Ureter (tissue), 1 donor: ENCODE data around the gene NACC1. TPM values are rescaled to one million over a fixed set of nuclear protein-coding genes. Genes with fewer than 3 reads are reported as not detected.

Source experiments
- DNase-seq: peaks from one replicate; pipeline ENCODE4 v3.0.0-alpha.2; 2020; ENCODE audit warnings: low spot score
- total RNA-seq: library from RNA; stranded (reverse); gene quantifications from one replicate; pipeline ENCODE4 v1.2.4, GENCODE V29; 2023
- donor health status: DM: yes; HTN: yes; CAD: no.

Gene NACC1
- total RNA-seq, 1 donor from 2014 or later, result 57.0 TPM

DNA sequence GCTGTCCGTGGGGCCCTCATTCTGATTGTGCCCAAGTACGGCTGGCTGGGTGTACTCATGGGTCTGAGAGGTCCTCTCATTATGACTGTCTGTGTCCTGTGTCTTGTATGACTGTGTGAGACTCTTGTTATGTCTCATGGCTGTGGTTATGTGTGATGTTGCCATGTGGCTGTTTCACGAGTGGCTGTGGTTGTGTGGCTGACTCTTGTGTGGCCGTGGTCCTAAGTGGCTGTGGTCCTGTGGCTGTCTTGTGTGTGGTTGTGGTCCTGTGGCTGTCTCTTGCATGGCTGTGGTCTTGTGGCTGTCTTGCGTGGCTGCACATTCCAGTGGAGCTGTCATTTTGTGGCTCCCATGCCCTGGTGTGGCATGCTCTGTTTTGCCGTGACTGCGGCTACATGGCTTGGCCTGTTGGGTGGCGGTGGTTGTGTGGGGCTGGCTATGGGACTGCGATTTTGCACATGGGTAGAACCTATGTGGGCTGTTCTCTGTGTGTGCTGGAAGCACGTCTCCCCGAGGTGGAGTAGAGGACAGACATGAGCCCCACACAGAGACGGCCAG lies 18.0 kb upstream of the NACC1 start:
- no peak for DNase-seq

DNA sequence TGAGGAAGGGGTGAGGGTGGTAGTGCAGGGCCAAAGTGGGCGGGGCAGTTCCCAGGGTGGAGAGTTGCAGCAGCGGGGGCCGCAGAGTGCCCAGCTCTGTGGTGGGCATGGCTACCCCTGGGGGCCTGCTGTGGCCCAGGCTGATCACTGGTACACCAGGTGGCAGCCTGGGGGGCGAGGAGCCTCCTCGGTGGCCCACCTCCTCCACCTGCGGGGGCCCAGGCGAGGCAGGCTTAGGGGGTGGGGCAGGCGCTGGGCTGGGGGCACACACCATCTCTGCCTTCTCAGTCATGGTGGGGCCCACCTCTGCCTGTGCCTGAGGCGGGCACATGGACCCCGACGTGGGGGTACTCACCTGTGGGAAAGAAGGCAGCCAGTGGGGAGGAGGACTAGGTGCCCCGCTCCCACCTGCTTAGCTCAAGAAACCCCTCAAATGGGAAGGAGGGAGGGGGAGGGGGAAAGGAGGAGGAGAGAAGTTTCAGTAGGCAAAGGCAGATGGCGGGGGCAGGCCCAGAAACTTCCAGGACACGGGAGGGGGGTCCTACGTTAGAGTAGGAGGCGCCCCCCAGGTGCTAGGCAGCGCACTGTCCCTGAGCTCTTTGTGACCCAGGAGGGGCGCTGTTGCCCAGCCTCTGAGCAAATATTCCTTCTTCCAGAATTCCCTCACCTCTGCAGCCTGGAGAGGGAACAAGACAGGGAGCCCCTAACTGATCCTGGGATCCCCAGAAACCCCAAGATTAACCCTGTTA lies 17.0 kb upstream of the NACC1 start:
- no peak for DNase-seq

DNA sequence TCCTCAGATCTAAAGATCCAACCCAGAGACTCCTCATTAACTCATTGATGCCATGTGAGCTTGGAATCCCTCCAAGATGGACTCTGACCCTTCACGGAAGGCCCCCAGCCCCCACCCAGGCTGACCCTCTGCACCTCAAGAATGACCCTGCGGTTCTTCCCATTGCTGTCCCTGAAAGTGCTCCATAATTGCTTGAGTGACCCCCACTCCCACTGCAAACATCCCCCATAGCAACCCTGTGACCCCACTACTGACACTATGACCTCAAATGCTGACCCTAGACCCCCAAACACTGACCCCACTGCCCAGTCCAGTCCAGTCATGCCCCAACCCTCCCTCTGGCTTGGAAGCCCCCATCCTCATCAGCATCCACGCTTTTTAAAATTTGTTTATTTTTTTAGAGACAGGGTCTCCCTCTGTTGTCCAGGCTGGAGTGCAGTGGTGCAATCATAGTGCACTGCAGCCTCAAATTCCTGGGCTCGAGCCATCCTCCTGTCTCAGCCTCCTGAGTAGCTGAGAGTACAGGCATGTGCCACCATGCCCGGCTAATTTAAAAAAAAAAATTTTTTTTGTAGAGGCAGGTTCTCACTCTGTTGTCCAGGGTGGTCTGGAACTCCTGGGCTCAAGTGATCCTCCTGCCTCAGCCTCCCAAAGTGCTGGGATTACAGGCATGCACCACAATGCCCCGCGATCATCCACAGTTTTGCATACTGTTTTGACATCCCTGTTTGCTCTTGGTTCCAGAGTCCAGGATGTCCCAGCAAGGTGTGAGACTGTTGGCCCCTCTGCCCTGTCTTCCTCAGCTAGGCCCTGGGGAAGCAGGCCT lies 16.3 kb upstream of the NACC1 start:
- DNase-seq, result no peak

DNA sequence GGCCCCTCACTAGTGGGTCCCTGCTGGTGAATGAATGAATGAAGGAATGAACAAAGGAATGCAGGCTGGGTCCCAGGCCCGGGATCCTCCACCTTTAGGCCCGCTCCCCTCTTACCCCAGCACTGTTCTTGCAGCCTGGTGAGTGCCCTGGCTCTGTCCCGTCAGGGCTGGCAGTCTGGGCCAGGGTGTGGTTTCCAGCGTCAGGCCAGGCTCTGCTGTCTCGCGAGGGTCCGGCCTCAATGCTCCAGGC lies 15.7 kb upstream of the NACC1 start:
- no peak for DNase-seq

DNA sequence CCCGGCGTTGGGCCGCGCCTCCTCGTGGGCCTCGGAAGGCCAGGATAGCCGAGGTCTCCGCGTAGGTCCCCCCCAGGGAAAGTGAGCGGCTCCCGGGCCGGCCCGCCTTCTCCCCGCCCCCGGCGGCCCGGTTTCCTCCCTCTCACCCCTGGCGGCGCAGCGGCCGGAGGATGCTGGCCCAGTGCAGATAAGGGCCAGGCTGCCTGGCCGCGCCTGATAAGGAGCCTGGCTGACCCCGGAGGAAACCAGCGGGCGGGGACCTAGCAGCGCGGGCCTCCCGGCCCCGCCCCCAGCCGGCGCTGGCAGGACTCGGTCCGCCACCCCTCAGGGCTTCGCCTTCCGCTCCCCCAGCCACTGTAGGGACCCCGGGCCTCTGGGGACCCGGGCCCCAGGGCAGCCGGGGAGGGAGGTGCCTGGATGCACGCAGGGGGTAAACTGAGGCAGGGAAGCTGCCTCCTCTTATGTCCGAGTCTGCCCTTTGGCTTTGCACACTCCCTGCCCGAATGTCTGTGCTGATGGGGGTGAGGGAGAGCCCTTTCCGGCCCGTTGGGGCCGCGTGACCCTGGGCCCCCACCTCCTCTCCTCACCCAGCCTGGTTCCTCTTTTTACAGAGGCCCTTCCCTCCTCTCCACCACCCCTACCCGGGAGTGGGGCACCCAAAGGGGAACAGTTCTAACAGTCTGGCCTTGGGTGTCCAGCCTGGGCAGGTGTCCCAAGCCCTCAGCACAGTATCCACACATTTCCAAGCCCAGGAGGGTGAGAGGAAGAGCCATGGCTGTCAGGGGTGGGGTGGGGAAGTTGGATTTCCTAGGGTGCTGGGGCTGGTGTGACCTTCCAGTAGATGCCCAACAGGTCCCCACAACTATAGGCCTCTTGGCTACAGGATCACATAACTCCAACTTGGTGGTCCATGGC lies 15.1 kb upstream of the NACC1 start, which contains the start of gene LYL1:
Gene LYL1, minus strand, starts transcription at position 193 of the 915 bp plus-strand sequence. CDS start 1,687 bp downstream, outside the sequence.
- no peak for DNase-seq

DNA sequence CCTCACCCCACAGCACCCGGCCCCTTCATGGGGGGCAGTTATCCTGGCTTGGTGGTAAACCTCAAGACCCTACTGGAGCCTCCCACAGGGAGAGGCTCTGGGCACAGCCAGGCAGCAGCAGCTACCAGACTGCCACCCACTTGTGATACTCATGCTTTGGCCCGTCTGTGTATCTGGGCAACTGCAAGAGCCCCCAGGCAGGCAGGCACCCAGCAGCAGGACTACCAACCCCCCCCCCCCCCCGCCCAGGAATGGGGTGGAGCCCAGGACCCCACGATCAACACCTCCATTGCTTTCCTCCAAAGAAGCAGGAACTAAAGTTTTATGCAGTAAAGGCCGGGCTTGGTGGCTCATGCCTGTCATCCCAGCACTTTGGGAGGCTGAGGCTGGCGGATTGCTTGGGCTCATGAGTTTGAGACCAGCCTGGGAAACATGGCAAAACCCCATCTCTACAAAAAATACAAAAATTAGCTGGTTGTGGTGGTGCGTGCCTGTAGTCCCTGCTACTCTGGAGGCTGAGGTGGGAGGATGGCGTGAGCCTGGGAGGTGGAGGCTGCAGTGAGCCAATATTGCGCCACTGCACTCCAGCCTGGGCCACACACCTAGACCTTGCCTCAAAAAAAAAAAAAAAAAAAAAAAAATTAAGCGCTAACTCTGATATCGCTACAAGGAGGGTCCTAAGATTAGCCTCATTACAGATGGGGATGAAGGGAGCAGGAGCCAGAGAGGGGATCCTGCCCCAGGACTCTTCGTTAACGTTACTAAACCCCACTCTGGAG lies 14.3 kb upstream of the NACC1 start:
- DNase-seq, result no peak

DNA sequence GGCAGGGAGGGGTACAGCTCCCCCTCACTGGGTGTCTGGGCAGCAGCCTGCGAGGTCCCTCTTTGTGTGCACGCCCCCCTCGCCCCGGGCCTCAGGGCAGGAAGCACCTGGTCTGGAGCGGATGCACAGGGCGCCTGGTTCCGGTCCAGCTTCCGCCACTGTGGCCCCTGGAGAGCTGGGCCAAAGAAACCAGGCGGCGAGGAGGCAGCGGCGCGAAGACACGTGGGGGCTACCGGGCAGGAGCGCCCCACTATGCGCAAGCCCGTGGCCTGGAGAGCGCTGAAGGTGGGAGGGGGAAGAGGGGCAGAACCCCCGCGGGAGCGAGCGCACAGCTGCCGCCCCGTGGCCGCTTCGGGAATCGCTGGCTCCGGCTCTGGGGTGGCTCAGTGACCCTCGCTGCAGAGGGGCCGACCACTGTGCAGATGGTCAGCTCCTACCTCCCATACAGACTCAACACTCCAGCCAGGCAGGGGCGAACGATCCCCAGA lies 13.7 kb upstream of the NACC1 start:
- DNase-seq, result no peak

DNA sequence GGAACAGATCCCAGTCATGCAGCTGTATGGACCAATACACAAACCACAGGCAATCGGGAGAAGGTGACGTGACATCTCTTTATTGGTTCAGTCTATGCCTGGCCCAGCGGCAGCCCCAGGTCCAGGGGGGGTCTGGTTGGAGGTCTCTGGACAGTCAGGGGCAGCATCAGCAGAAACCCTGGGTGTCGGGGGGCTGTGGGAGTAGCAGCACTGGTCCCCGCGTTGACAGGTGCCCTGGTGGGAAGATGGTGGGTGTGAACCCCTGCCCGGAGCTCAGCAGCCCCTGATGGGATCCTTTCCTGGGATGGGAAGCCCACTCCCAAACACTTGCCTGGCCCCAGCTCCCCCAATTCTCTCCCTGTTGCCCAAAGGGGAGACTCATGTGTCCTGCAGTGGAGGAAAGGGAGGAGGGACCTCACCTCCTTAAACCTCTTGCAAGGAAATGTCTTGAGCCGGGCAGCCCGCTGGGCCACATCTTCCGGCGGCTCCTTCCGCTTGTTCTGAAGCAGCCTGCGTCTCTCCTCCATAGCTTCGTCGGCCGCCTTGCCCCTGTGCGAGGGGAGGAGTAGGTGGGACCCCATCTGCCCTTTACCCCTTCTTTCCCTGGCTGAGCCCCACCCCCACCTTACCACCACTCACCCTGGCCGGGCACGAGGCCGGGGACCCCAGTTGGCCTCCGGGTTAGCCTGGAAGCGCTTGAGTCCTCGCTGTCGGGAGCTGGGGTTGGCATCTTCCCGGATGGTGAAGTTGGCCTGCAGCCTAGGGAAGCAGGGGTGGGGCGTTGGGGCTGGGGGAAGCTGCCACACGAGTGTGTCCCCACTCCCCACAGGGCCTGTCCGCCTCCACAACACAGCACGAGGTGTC lies 13.0 kb upstream of the NACC1 start:
- no peak for DNase-seq

DNA sequence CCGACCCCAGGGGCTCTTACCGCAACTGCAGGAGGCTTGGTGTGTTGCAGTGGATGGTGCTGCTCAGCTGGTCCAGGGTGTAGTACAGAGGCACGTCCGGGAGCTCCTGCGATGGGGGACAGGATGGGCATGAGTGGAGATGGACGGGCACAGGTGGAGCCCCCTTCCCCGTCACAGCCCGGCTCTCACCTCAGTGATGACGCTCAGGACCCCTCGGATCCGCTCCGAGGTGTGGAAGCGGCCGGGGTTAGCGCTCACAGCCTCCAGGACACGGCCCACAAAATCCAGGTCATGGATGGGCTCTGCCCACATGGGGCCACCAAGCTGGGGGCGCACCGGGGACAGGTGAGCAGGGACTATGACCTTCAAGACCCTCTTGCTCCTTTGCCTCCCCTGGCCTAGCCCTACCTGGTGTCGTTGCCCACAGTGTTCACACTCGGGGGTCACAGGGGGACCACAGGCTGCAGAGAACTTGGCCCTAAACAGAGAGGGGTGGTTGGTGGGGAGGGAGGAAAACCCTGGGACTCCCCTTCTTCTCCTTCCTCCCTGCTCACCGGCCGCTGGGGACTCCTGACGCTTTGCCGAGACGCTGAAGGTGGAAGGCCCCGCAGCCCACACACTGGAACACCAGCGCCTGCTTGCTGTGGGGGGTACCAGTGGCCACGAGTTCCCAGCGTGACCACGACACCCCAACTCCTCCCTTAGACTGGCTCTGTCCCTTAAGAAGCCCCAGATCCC lies 8.5 kb upstream of the NACC1 start:
- no peak for DNase-seq

DNA sequence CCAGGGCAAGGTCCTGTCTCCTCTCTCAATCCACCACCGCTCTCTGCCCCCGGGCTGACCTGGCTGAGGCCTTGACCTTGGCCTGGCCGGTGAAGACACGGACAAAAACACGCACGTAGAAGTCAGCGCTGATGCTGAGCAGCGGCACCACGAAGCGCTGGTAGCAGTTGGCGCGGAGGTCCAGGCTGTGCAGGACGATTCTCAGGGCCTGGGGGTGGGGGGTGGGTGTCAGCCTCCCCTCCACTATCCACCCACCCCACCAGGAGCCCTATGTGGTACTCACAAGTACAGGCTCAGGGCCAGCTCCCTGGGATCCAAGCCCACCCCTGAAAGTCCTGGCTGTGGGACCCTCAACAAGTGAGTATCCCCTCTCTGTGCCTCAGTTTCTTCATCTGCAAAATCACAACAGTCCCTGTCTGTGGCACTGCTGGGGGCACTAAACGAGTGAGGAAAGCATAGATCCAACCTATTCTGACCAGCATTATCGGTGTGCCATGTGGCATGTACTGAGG lies 7.9 kb upstream of the NACC1 start:
- DNase-seq, result no peak

DNA sequence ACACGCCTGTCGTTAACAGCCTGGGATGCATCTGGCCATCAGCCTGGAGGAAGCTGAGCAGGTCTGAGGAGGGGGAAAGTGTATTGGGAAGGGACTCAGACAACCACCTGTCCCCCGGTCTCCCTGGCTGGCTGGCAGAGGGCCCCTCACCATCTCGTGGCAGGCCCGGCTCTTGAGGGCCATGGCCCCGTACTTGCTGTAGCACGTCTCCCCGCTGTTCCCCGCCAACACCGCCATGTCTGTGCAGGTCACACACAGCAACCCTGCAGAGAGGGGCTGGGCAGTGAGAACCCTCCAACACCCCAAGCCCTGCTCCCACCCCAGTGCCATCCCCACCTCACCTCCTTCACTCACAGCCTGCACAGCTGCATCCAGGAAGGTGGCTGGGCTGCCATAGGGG lies 5.5 kb upstream of the NACC1 start:
- no peak for DNase-seq

DNA sequence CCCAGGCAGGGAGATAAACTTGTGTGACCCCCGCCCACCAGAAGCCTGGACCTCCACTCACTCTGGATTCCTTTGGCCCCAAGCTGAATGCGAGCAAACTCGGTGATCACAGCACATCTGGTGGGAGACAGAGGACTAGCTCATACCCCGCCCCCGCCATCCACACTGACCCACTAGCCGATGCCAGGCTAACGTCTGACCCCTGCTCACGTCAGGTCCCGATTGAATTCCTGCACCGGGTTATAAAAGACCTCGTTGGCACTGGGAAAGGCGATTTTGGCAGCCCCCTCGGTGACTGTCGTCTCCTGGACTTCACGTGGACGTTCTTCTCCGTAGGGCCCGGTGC lies 2.2 kb upstream of the NACC1 start:
- no peak for DNase-seq

DNA sequence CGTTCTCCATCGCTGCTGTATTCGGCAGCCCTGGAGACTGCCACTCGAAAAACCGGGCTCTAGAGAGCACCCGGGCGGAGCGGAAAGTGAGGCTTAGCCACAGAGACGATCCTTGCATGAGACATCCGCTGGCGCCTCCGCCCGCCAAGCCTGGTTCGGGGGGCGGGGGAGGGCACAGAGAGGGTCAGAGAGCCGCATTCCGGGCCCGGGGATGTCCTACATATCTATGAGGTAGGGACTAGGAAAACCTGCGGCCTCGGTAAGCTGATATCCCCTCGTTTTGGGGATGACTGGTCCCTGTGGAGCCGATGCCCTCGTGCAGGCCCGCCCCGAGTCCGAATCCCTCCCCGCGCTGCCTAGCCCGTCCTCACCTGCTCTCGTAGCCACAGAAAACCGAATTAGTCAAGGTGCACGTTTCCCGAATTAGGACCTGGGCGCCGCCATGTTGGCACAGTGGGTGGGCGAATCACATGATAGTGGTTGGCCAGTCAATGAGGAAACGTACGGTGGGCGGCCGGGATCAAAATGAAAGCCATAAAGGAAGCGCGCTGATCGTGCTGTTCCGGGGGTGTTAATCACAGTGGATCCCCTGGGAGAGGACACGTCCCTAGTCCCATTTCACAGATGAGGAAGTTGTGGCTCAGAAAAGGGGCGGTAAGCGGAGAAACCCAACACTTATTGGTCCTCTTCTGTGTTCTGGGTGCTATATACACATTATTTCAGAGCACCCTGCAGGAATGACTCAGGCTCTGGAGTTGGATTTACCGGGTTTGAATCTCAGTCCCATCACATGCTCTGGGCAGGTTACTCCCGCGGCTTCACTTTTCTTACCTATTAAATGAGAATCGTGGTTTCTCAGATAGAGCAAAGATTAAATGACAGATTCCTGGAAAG lies 1.5 kb upstream of the NACC1 start, which contains the start of gene TRMT1:
Gene TRMT1, minus strand, starts transcription at position 459 of the 894 bp plus-strand sequence. Its CDS starts 341 bp downstream, at position 118.
- DNase-seq, result peak; percentile 94

DNA sequence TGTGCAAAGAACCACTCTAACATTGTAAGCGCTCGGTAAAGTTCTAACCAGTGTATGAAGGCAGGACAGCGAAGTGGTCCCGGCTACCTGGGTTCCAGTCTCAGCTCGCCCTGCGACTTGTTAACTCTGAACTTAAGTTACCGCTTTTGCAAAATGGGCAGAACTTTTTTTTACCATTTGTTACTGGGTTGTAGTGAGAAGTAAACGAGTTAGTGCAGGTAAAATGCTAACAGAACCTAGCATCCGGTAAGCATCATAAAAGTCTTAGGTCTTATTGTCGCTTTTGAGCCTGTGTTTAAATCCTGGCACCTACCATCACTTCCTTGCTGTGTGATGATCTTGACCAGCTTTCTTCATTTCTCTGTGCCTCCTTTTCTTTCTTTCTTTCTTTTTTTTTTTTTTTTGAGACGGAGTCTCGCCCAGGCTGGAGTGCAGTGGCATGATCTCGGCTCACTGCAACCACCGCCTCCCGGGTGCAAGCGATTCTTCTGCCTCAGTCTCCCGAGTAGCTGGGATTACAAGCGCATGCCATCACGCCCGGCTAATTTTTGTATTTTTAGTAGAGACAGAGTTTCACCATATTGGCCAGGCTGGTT lies 790 bp upstream of the NACC1 start:
- no peak for DNase-seq

DNA sequence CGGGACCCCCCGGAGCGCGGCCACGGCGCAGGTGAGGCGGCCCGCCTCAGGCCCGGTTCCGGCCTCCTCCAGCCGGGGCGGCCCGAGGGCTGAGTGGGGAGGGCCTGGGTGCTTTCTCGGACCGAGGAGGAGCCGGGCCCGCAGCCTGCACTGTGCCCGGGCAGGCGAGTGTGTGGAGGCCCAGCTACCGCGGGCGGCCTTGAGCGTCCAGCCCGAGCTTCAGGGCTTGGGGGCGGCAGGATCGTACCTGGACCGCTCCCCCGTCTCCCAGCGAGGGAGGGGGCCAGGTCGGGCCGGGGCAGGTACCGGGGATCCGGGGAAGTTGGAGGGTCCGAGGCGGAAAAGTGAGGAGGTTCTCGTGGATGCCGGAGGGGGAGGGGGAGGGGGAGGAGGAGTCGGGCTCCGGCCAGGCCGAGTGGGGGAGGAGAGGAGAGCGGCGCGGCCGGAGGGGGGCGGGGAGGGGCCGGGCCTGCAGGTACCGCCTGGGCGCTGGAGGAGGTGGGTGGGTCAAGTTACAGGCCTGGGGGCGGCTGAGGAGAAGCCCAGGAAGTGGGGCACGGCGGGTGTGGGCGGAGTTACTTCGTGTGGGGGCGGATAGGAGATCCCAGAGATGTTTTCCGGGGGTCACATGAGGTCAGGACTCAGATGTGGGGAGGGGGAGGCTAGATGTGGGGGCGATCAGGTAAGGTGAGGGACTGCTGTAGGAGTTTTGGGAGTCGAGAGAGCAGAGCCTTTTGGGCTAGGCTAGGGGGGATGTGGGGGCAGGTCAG lies 545 bp downstream of the NACC1 start:
- DNase-seq, result peak; percentile 78

DNA sequence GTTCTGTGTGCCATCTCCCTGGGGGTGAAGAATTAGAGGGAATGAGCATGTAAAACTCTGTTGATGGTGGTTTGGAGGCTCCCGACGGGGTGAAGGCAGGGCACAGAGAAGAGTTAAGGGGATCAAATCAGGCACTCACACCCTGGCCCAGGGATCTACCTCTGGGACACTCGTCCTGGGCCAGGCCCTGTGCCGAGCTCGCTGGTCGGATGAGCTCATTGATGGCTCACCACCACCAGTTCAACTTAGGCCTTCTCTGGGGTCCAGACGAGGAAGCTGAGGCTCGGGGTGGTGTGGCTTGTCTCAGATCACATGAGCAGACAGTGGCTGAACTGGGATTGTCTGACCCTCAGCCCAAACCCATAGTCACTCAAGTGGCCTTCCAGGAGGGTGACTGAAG lies 1.6 kb downstream of the NACC1 start:
- no peak for DNase-seq

DNA sequence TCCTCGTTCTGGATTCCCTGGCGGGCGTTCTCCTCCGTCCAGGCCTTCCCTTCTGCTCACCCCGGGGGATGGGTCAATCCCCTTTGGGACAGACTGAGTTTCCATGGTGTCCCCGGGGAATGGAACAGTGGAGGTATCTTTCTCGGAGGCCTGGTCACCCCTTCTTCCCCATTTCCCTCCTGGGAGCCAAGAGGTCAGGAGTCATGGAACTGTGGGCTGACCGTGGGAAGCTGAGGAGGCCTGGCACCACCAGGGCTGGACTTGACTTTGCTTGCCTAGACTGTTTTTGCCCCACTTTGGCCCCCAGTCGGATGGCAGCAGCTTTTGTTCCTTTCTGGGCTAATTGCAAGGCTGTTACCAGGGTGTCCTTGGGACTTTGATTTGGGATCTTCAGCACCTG lies 2.0 kb downstream of the NACC1 start:
- no peak for DNase-seq
